ENCODE results near the gene HDLBP. TPM values are rescaled to one million over a fixed set of nuclear protein-coding genes. Genes with fewer than 3 reads are reported as not detected.
A peak's percentile ranks its signal among the peaks of the same experiment; 100 is the strongest.

HDLBP gene
- polyA plus RNA-seq, 3 donors, result 341 to 386 (median 376) TPM

DNA sequence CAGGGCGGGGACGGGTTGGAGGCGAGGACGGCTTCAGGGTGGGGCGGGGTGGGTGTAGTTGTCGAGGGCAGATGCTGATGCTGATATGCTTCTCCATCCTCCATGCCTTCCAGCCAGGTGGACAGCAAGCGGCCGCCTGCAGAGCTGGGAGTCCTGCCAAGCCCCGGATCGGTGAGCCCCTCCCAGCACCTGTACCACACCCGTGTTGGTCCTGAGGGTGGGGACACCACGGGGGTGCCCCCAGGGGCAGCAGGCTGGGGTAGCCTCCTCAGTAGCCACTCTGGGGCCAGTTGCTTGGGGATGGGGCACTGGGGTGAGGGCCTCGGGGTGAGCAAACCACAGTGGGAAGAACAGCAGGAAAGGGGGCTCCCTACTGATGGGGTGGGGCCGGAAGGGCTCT, 124.4 kb downstream of the HDLBP start:
- DNase-seq (ENCODE audit: extremely low read depth in 1 of 11, low read depth in 9 of 11, low spot score in 4 of 11), result no peak

DNA sequence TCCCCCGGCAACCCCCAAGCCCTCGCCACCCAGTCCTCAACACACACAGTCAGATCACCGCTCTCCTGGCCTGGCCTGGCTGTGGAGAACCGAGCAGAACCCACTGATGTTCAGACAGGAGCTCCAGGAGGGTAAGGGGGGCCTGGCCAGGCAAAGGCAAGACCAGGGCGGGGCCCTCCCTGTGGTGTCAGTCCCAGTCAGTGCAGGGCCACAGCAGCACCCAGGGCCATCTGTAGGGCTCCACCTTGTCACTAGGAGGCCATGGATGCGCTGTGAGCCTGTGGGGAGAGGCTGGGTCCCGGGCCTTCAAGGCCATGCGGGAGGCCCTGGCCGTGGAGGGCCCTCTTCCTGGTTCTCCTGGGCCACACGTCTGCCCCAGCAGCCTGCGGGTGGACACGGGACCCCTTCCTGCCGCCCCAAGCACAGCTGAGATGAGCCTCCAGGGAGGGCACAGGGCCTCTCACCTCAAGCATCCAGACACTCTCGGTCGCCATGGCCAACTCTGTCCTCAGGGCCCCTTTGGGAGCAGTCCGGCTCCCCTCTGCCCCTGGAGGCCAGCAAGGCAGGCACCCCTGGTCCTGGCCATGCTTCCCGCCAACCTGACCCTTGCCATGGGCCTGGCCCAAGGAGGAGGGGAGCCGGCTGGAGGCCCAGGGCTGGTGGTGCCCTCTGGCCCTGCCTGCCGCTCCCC, 125.0 kb downstream of the HDLBP start:
- DNase-seq (ENCODE audit: extremely low read depth in 1 of 11, low read depth in 9 of 11, low spot score in 4 of 11), result no peak

DNA sequence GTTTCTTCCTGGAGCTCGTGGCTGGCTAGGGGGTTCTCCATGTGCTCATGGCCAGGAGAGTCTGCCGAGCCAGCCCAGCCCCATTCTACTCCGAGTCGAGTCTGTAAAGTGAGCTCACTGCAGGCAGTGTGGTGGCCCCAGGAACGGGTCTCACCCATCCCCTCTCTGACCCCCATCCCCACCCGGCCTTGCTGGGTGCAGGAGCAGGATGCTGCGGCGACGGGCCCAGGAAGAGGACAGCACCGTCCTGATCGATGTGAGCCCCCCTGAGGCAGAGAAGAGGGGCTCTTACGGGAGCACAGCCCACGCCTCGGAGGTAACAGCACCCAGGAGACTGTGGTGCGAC, 125.6 kb downstream of the HDLBP start:
- no peak for DNase-seq (ENCODE audit: extremely low read depth in 1 of 11, low read depth in 9 of 11, low spot score in 4 of 11)

DNA sequence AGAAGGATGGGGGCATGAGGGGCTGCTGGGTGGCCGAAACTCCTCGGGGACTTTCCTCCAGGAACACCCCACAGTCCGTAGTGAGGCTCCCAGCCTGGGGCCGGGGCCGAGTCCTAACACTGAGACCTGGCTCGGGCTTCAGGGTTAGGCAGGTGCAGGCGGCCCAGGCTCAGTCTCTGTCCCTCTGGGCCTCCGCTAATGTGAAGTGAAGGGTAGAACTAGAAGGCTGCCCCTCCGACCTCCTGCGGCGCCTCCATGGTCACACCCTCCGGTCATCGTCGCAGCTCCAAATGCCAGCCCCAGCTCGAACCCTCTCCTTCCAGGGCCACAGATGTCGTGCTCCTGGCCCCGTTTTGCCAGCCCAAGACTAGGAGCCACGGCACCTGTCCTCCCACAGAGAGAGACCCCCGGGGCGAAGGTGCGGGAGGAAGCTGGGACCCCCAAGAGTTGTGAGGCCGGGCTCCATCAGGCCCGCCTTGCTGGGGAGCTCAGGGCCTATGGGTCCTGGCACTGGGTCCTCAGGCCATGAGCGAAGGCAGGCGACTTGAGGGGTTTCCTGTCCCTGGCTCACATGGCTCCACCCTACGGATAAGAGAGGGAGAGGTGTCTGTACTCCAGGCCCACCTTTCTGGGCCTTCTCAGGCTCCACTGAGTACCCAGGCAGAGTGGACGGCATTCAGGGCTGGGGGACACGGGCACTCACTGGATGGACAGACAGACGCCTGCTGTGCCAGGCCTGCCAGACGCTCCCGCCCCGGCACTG, 126.2 kb downstream of the HDLBP start:
- DNase-seq (ENCODE audit: extremely low read depth in 1 of 11, low read depth in 9 of 11, low spot score in 4 of 11), result no peak

DNA sequence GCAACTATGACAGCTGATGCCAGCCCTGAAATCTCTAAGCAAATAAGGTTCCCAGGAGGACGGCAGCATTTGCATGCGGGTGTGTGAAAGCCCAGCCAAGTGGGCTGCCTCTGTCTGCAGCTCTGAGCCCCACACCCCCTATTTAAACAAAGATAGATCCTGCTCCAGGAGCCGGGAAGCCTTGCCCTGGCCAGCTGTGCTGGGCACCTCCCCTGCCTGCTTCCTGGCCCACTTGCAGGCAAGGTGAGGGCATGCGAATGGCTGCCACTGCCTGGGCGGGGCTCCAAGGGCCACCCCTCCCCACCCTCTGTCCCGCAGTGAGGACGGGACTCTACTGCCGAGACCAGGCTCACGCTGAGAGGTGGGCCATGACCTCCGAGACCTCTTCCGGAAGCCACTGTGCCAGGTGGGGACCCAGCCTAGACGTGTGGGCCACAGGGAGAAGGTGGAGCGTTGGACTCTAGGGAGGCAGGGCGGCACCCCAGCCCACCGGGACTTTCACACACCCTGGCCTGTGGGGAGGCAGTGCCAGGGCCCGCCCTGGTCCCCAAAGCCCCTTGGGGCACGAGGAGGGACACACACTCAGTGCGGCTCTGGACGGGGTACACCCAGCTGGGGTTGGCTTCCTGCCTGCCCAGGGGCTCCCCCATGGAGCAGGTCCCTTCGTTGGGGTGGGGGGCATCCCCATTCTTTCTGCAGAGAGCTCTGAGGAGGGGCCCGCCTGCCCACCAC, 126.9 kb downstream of the HDLBP start, which contains the start of gene ANO7:
TSS of gene ANO7 (plus strand) at position 317 of the 732 bp plus-strand sequence. CDS start 1,387 bp downstream, outside the sequence.
- DNase-seq (ENCODE audit: extremely low read depth in 1 of 11, low read depth in 9 of 11, low spot score in 4 of 11), result no peak

DNA sequence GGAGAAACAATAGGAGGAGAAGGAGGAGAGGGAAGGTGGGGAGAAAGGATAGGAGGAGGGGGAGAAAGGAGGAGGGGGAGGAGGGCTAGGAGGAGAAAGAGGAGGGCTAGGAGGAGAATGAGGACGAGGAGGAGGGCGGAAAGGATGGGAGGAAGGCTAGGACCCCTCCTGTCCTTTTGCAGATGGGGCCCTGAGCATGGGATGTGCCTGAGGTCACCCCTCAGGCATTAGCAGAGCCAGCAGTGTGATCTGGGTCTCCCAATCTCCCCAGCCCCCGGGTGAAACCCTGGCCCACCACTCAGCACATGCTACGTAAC, 127.6 kb downstream of the HDLBP start:
- no peak for DNase-seq (ENCODE audit: extremely low read depth in 1 of 11, low read depth in 9 of 11, low spot score in 4 of 11)

DNA sequence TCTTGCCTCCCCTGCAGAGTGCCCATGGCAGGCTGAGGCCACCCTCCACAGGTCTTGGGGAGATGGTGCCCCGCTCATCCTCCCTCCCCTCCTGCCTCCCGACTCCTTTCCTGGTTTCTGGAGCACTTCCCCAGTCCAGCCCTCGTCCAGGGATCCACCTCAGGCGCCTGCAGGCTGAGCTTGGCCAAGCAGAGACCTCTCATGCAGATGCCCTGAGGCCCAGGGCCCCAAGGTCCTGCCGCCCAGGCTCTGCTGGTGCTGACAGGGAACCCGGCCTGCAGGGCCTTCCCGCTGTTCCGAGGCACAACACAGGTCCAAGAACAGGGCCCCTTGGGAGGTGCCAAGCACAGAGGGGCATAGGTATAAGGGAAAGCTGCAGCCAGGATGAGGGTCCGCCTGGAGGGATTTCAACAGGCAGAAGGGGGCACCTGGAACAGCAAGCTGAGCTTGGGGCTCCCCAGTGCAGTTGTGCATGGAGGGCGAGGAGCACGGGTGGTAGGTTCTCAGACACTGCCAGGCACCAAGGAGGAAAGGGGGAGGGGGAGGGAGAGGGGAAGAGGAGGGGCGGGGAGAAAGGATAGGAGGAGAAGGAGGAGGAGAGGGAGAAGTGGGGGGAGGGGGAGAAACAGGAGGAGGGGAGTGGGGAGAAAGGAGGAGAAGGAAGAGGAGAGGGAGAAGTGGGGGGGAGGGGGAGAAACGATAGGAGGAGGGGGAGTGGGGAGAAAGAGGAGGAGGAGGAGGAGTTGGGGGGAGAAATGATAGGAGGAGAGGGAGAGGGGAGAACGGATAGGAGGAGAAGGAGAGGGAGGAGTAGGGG, 128.2 kb downstream of the HDLBP start:
- no peak for DNase-seq (ENCODE audit: extremely low read depth in 1 of 11, low read depth in 9 of 11, low spot score in 4 of 11)

DNA sequence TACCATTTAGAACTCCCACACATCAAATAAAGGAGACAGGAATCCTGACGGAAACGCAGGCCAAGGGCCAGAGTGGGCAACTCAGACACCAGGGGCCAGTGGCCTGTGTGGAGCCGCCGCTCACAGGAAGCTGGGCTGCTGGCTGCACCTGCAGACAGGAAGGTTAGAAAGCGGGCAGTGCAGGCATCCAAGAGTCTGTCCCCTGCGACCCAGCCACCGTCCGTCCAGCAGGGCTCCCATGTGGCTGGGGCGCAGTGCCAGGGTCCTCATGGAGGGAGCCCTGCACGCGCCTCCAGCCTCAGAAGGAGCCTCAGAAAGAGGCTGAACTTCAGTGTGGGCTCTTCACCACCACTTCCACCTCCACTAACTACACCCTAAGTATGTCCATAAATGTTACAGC, 129.5 kb downstream of the HDLBP start:
- no peak for DNase-seq (ENCODE audit: extremely low read depth in 1 of 11, low read depth in 9 of 11, low spot score in 4 of 11)

DNA sequence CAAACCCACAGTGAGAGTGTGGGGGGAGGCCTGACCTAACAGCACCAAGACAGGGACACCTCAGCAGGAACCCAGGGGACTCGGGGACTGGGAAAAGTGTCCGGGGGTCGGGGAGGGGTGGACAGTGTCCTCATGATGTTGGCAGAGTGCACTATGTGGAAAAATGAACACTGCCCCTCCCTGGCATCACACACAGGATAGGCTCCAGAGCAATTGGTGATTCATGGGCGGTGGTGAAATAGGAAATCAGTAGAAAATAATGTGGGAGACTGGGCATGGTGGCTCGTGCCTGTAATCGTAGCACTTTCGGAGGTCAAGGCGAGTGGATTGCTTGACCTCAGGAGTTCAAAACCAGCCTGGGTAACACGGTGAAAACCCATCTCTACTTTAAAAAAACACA, 130.6 kb downstream of the HDLBP start:
- DNase-seq (ENCODE audit: extremely low read depth in 1 of 11, low read depth in 9 of 11, low spot score in 4 of 11), result no peak

DNA sequence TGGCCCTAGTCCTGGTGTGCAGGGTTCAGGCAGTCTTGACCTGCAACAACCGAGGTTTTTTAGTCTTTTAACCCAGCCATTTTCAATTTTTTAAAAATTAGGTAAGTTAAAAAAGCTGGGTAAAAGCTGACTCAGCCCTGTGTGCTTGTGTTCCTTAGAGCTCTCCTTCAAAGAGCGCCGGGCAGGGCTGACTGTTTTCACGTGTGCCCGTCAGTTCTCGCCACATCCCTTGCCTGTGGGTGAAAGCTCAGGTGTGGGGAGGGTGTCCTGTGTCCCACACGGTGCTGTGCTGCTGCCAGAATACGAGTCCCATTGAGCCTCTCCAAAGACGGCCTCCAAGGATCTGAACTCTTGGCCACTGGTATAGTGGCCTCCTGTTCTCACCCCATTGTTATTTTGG, 132.3 kb downstream of the HDLBP start:
- DNase-seq (ENCODE audit: extremely low read depth in 1 of 11, low read depth in 9 of 11, low spot score in 4 of 11), result no peak

DNA sequence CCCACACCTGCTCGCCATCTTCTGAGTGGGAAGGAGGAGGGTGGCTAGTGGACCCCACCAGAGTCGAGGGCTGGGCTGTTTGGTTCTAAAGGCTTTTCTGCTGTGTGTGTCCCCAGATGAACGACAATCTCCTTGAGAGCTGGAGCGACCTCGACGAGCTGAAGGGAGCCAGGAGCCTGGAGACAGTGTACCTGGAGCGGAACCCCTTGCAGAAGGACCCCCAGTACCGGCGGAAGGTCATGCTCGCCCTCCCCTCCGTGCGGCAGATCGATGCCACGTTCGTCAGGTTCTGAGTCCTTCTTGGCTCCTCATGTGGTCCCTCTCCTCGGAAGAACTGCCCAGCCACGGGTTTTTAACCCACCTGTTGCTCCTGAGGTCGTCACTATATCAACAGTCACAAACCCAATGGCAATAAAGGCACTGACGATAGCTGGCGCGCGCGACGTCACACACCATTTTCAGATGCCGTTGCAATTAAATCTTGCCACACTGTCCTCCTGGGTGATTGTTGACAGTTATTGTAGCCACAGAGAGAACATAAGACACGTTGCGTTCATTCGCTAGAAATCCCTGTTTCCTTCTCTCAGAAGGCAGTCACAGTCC, 132.8 kb downstream of the HDLBP start:
- DNase-seq (ENCODE audit: extremely low read depth in 1 of 11, low read depth in 9 of 11, low spot score in 4 of 11), result no peak

DNA sequence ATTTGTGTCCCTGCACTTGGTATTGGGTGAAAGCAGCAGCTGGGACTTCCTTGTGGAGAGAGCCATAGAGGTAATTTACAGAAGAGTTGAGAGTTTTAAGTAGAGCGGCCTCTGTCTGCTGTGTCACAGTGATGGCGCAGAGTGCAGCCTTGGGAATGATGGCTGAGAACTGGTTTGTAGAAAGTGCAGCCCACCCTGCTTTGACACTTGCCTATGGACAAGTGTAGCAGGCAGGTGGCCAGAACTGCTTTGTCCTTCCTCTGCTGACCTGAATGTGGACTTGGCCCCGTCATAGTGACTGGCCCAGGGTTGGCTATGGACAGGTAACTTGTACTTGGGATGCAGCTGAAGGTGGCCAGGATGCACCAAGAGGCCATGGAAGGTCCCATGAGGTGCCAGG, 133.3 kb downstream of the HDLBP start:
- no peak for DNase-seq (ENCODE audit: extremely low read depth in 1 of 11, low read depth in 9 of 11, low spot score in 4 of 11)

DNA sequence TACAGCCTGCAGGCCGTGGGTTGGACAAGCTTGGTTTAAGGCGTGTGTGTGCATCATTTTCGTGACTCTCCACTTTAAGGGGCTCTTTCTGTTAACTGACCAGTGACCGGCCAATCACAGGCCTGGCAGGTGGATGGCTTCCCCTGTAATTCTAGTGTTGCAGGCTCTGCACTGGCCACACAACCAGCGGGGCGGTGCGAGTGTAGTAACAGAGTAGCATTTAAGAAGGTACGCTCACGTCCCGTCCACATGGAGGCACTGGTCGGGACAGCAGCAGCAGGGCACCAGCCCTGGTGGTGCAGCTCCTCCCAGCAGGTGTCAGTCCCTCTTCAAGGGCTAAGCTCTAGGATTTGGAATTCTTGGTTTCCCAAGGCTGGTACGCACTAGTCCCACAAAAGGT, 135.0 kb downstream of the HDLBP start:
- DNase-seq (ENCODE audit: extremely low read depth in 1 of 11, low read depth in 9 of 11, low spot score in 4 of 11), result no peak

DNA sequence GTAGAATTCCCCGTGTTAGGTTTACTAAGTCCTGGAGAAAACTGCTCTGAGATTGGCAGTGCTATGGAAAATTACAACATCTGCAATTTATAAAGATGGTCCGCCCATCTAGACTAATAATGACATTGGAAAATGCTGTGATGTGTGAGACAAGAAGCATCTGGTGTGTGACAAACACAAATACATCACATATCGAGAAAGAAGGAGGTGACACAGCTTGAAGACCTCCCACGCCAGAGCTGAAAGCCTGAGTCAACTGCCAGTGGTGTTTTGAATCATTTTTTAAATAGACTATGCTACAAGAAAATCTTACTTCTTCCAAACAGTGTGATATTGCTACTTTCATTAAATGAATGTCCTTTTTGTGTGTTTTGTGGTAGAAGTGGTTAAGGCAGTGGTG, 135.6 kb downstream of the HDLBP start:
- peak in 1 of 11 donors; percentile 20 for DNase-seq (ENCODE audit: extremely low read depth in 1 of 11, low read depth in 9 of 11, low spot score in 4 of 11)

DNA sequence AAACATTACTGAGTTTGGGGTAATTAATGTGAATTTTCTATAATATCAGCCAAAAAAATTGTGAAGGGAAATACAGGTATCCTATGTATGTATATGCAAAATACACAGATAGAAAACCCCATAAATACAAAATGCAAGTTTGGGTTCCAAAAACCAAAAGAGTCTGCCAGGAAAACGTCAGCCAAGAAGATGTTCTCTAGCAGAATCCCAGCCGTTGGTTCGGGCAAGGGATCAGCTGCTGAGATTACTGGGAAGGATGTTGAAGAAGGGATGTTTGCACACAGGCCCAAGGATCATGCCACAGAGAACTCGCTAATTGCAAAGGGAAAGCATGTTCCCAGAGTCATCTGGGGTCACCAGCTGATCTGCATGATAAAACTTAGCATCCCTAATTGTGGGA, 136.5 kb downstream of the HDLBP start:
- DNase-seq (ENCODE audit: extremely low read depth in 1 of 11, low read depth in 9 of 11, low spot score in 4 of 11), result no peak

DNA sequence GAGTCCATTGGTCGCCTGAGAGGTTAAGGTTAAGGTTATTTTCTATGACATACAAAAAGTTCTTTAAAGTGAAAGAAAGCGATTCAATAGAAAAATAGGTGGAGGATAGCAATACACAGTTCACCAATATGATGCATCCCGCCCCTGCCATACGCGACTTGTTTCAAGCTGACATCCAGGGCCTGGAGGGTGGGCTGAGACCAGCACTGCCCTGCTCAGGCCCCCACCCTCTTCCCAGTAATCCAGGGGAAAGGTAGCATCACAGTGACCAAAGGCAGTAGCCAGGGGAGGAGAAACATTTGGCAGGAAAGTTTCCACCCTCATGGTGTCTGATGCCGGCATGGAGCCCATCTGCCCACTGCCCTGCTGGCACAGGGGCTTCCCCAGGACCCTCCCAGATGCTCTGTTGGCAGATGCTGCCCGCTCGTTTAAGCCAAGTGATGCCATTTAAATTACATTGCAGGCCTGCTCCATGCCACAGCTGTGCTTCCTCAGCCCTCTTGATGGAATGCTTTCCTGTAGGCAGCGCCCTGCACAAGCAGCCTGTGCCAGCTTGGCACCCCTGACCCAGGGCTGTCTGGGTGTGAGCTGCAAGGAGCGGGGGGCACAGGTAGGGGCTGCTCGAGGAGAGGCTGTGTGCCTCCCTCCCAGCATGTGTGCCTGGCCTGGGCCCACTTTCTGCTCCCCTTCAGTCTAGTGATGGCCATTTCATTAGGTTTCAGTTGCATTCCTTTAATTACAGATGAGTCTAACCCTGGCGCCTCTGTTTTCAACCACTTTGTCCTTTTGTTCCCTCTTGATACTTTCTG, 137.7 kb downstream of the HDLBP start:
- no peak for DNase-seq (ENCODE audit: extremely low read depth in 1 of 11, low read depth in 9 of 11, low spot score in 4 of 11)
